Measurements from ENCODE around the gene TTC23L.

TTC23L gene

GRCh38 chr5:34833976-34834793 is 4.8 kb upstream of the TTC23L start:
- no peak for DNase-seq

DNA sequence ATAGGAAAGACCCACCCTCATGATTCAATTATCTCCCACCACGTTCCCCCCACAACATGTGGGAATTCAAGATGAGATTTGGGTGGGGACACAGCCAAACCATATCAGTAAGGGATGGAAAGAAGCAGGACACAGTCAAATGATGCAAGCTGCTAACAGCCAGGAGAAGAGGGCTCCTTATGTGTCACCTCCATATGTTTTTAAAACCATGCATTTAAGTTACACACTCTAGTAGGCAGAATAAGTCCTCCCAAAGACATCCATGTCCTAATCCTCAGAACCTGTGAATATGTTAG is 4.2 kb upstream of the TTC23L start:
- no peak for DNase-seq

GRCh38 chr5:34835664-34836063 is 3.3 kb upstream of the TTC23L start:
- no peak for DNase-seq

DNA sequence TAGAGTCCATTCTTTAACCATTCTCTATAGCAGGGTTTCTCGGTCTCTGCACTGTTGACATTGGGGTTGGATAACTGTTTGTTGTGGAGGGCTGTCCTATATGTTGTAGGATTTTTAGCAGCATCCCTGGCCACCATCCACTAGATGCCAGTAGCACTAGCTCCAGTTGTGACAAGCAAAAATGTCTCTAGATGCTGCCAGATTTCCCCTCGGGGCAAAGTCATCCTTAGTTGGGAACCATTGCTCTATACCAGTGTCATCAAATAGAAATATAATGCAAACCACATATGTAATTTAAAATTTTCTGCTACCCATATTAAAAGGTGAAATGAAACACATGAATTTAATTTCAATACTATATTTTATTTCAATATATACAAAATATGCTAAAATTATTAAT is 2.9 kb downstream of the TTC23L start:
- DNase-seq: no peak

DNA sequence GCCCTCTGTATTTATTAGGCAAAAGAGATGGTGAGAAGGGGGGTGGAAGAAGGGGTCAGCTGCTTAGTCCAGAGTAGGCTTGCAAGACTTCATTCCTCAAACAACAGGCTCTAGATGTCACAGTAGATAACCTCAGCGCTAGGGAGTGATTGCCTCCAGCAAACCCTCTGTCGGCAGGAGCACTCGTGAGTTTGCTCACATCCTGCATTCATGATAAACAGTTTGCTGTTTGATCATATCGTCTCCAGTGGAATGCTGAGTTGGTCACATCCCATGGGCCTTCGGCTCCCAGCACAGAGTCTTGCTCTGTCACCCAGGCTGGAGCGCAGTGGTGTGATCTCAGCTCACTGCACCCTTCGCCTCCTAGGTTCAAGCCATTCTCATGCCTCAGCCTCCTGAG is 3.6 kb downstream of the TTC23L start:
- no peak for DNase-seq

- no peak for DNase-seq
Measured at GRCh38 chr5:34843497-34843896, 4.5 kb downstream of the TTC23L start.

DNA sequence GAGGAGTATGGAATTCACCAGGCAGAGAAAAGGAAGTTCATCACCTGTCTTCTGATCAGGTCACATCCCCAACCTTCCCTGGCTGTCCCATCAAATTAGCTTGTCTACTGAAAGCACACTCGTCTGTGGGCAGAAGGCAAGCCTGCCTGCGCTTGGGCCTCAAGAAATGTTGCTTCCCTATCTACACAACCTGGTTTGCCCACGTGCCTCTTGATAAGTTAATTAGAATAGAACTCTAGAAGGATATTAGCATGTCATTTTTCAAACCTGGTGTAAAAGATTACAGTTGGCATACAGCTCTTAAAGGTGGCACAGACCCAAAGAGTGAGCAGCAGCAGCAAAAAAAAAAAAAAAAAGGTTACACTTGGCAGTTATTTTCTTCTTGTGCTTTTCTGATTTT is 5.1 kb downstream of the TTC23L start:
- no peak for DNase-seq

DNA sequence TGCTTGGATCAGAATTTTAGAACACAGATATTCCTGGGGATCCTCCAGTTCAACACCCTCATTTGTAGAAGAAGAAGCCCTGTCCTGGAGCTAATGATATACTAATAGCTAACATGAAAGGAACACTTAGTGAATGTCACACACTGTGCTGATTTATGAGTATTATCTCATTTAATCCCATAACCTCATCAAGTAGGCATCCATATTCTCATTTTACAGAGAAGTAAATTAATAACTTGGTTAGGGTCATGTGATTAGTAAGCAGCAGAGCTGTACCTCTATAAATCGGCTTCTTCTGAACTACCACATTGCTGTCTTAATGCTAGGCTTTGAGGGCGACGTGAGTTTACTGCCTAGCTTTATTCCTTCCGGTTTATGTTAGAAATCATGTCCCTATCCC is 6.0 kb downstream of the TTC23L start:
- no peak for DNase-seq

GRCh38 chr5:34847056-34847455 is 8.1 kb downstream of the TTC23L start:
- DNase-seq: no peak

- no peak for DNase-seq
Measured at GRCh38 chr5:34847552-34847951, 8.6 kb downstream of the TTC23L start.

- no peak for DNase-seq
Measured at GRCh38 chr5:34848230-34848629, 9.3 kb downstream of the TTC23L start.

GRCh38 chr5:34849253-34849652 is 10.3 kb downstream of the TTC23L start:
- no peak for DNase-seq

DNA sequence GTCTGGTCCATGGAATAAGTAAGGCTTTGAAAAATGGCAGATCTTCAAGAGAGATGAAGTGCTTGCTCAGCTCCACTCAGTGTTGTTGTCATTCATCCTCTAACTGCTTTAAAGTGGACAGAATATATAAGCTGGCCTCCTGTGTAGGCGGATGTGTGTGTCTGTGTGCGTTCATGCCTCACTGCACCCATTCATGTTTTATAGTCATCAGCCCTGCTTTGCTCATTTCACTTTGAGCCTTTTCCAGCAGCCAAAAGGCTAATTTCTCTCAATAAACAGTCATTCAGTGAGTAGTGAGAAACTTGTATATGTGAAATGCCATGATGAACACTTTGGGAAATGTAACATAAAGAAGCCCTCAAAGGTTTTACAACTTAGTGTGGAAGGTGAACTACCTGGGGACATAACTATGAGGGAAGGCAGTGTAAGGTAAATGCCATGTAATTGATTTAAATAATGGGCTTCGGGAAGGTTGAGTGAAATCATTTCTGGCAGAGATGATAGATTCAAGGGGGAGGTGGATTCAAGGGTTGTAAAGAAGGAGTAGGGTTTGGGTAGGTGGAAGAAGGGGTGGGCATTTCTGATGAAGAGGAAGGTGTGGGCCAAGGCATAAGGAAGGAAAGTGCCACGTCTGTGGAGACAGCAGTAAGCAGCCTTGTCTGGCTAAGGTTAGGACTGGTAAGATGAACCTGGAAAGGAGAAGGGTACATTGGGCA is 15.7 kb downstream of the TTC23L start:
- no peak for DNase-seq

DNA sequence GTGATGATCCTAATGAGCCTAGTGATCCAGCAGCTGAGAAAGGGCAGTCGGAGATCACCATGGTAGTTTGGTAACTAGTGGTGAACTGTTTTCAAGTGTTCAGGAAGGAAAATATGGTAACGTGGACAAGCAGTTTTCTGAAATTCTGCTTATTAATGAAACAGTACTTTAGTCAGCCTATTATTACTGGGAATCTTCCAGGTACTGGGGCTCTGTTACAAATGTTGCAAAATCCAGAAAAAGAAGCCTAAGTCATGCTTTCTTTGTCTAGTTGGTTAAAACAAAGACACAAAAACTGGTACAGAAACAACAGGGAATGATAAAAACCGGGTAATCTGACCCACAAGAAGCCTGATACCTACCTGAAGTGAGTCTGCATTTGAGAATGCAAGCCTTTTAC is 18.2 kb downstream of the TTC23L start:
- no peak for DNase-seq

- no peak for DNase-seq
Measured at GRCh38 chr5:34857894-34858293, 18.9 kb downstream of the TTC23L start.

- DNase-seq: no peak
Measured at GRCh38 chr5:34858790-34859189, 19.8 kb downstream of the TTC23L start.

GRCh38 chr5:34859253-34859652 is 20.3 kb downstream of the TTC23L start:
- no peak for DNase-seq

- DNase-seq: no peak
Measured at GRCh38 chr5:34863946-34864345, 25.0 kb downstream of the TTC23L start.

GRCh38 chr5:34865091-34865490 is 26.1 kb downstream of the TTC23L start:
- no peak for DNase-seq

GRCh38 chr5:34866989-34867471 is 28.1 kb downstream of the TTC23L start:
- DNase-seq: no peak

GRCh38 chr5:34867660-34868059 is 28.7 kb downstream of the TTC23L start:
- no peak for DNase-seq

- DNase-seq: no peak
Measured at GRCh38 chr5:34868791-34869190, 29.8 kb downstream of the TTC23L start.

- no peak for DNase-seq
Measured at GRCh38 chr5:34869256-34869655, 30.3 kb downstream of the TTC23L start.

- no peak for DNase-seq
Measured at GRCh38 chr5:34870382-34870781, 31.4 kb downstream of the TTC23L start.

DNA sequence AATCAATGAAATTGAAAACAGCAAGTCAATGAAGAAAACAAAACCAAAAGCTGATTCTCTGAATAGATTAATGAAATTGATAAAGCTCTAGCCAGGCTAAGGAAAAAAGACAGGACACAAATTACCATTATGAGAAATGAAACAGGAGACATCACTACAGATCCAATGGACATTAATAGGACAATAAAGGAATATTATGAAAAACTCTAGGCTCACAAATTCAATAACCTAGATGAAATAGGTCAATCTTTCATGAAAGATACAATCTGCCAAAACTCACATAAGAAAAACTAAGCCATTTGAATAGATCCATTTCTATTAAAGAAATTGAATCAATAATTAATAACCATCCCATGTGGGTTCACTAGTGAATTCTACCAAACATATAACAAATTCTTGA is 37.3 kb downstream of the TTC23L start:
- no peak for DNase-seq
